Posterior cingulate gyrus (tissue), 11 donors: ENCODE measurements around the gene VCAN.

Source experiments
- DNase-seq, 10 donors: peaks; one replicate each; pipeline versions ENCODE4 v3.0.0 to v3.0.0-alpha.2; 2020 to 2021; ENCODE audit warnings: mixed read lengths in 3 of 10
- intact Hi-C: fragments of 100-400 bp; cut with DNase I; formaldehyde crosslinking; loops from one replicate; pipeline ENCODE4 v1.15.1; 2023

Gene VCAN

GRCh38 chr5:83471405-83472212 lies at the start of gene VCAN:
Gene VCAN (plus strand): TSS chr5:83471744. CDS start chr5:83483519, 11,775 bp downstream.
- DNase-seq, result peak; percentile 3 to 85 (median 28)
- intact Hi-C loops, result loop anchor here (5.0 kb wide), 3 partner anchors 91 to 1119 kb away; no protein-coding TSS in a partner anchor

GRCh38 chr5:83422284-83422683 lies 49.3 kb upstream of the VCAN start:
- intact Hi-C loops, result no loop called here

DNA sequence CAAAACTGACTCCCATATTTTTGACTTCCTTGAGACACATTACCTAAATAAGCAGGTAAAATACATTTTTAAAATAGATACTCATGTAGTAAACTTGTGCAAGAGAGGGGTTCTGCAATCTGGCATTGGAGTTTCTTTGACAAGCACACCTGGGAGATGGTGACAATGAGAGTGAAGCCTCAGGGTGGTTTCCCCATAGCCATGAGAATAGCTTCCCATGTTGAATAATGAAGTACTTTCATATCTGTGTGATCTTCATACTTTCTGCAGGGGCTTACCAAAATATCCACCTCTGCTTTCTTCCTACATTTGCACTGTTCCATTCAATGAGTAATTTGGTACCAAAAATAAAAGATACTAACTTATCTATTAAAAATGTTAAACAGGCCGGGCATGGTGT lies 44.7 kb upstream of the VCAN start:
- DNase-seq, result no peak
- intact Hi-C loops, result no loop called here

More at GRCh38 chr5:83422284-83422683, 49.3 kb upstream of the VCAN start:
- DNase-seq, result no peak

- no peak for DNase-seq
- intact Hi-C loops, result no loop called here
These were observed 43.4 kb upstream of the VCAN start for GRCh38 chr5:83428126-83428525.

GRCh38 chr5:83428890-83429289 lies 42.7 kb upstream of the VCAN start:
- DNase-seq, result no peak
- intact Hi-C loops, result no loop called here

- intact Hi-C loops, result loop anchor here (5.0 to 10.0 kb wide), 2 partner anchors 132 to 546 kb away; no protein-coding TSS in a partner anchor
- peak in 8 of 10 donors; percentile 23 to 92 (median 58) for DNase-seq
These were observed 41.2 kb upstream of the VCAN start for GRCh38 chr5:83430130-83431010.

DNA sequence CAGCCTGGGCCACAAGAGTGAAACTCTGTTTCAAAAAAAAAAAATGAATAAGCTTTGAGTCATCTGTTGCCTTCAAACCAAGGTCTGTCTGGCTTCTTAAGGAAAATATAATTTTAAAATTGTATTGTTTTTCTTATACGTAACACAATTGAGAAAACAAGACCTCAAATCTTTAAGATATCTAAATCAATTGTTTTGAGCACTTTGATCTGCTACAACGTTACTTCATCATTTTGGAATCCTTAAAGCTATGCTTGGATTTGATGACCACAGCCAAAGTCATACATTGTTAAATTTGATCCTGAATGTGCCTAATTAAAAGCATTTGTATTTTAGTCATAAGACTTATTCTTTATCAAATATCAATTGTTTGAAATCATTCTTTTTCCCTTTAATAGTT lies 37.7 kb upstream of the VCAN start:
- DNase-seq, result no peak
- intact Hi-C loops, result loop anchor here (5.0 to 10.0 kb wide), 2 partner anchors 128 to 549 kb away; no protein-coding TSS in a partner anchor

DNA sequence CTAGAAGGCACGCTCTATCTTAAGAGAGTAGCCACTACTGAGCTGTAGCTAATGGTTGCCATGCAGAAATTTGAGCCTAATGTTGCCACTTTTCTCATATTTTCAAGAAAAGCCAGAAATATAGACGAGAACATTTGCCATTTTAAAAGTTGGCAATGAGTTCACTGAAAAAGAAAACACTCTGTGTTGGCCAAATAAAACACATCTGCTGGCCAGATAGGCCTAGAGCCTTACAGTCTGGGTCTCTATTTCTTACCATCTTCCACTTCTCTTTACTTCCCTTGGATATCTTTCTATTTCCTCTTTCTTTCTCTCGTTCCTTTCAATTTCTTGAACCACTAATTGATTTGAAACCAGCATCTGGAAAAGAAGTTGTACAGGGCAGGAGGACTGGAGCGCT lies 36.6 kb upstream of the VCAN start:
- intact Hi-C loops, result loop anchor here (5.0 to 10.0 kb wide), 2 partner anchors 127 to 550 kb away; no protein-coding TSS in a partner anchor
- no peak for DNase-seq

GRCh38 chr5:83436276-83436675 lies 35.3 kb upstream of the VCAN start:
- no peak for DNase-seq
- intact Hi-C loops, result loop anchor here (10.0 kb wide), 1 partner anchor 551 kb away; no protein-coding TSS in a partner anchor

DNA sequence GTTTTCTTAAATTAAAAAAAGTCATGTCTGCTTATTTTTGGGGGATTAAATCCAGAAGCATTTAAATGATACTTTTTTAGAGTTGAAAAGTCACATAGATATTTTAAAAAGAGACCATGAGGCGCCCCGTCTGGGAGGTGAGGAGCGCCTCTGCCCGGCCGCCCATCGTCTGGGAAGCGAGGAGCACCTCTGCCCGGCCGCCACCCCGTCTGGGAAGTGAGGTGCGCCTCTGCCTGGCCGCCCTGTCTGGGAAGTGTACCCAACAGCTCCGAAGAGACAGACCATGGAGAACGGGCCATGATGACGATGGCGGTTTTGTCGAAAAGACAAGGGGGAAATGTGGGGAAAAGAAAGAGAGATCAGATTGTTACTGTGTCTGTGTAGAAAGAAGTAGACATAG lies 33.8 kb upstream of the VCAN start:
- peak in 2 of 10 donors; percentile 57 to 67 for DNase-seq
- intact Hi-C loops, result loop anchor here (10.0 kb wide), 1 partner anchor 553 kb away; no protein-coding TSS in a partner anchor

GRCh38 chr5:83440826-83441225 lies 30.7 kb upstream of the VCAN start:
- no peak for DNase-seq
- intact Hi-C loops, result no loop called here

DNA sequence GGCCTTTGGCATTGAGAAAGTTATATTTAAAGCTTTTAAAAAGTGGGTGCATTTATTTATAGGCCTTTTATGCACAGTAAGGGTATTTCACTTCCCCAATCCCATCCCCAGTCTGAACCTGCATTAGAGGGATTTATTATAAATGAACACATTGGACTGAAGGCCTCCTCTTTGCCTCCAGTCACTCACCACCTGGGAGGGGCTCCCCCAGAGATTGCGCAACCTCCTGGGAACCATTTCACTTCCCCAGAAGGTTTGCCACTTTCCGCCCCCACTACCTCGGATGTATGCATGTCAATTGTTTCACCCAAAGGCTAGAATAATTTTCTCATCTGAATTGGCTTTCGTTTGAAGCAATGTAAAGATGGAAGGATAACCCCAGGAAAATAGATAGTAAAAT lies 29.8 kb upstream of the VCAN start:
- no peak for DNase-seq
- intact Hi-C loops, result no loop called here

GRCh38 chr5:83443534-83443933 lies 28.0 kb upstream of the VCAN start:
- DNase-seq, result no peak
- intact Hi-C loops, result no loop called here

DNA sequence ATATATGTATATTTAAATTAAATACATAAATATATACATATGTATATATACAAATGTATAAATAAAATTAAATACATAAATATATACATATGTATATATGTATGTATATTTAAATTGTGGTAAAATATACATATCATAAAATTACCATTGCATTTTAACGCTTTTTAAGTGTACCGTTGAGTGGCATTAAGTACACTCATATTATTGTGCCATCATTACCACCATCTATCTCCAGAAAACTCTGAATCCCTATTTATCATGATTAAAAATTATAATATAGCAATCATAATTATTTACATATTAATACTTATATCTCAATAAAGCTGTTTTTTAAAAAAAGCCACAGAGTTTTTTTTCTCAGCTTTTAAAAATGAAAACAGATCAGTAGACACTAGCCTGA lies 27.1 kb upstream of the VCAN start:
- no peak for DNase-seq
- intact Hi-C loops, result no loop called here

DNA sequence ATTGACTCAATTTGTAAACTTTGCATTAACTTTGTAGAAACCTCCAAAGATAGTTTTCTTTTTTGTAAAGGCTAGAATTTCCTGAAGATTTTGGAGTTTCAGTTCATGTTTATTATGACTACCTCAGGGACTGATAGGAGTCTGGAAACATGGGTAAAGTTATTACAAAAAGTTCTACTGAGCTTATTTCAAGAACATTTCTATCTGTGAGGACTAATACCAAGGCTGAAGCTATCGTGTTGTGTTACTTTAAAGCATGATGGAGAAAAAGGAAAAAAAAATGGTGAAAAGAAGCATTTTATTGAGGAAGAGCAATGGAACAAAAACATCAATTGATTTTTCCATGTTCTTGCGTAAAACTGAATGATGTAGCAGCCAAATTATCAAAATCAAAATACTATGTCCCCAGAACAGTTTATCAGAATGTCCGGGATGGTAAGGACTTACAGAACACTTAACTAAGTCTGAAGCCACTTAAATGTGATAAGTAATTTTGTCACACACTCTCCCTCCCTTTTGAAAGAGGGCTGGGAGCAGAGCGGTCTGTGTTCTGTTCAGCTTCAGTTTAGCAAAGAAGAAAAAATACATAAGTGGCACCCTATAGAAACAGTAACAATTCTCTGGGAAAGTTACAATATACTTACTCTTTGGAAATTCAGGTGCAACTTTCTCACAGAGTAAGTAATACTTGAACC lies 25.1 kb upstream of the VCAN start:
- intact Hi-C loops, result no loop called here
- no peak for DNase-seq

DNA sequence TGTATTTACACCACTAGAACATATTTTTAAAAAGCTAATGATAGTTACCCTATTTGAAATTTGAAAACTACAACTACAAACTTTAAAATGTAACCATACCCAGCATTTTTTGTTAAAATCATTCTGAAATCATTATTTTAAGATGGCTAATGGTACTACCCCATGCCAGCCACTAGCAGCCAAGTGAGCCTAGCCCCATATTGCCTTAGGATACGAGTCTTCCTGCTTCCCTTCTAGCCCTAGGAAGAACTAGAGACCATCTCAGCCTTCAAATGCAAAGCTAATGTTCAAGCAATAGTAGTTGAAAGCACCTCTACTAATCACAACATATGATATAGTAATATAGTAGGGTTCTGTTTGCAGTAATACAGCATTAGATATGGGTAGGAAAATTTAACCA lies 24.0 kb upstream of the VCAN start:
- DNase-seq, result no peak
- intact Hi-C loops, result no loop called here

DNA sequence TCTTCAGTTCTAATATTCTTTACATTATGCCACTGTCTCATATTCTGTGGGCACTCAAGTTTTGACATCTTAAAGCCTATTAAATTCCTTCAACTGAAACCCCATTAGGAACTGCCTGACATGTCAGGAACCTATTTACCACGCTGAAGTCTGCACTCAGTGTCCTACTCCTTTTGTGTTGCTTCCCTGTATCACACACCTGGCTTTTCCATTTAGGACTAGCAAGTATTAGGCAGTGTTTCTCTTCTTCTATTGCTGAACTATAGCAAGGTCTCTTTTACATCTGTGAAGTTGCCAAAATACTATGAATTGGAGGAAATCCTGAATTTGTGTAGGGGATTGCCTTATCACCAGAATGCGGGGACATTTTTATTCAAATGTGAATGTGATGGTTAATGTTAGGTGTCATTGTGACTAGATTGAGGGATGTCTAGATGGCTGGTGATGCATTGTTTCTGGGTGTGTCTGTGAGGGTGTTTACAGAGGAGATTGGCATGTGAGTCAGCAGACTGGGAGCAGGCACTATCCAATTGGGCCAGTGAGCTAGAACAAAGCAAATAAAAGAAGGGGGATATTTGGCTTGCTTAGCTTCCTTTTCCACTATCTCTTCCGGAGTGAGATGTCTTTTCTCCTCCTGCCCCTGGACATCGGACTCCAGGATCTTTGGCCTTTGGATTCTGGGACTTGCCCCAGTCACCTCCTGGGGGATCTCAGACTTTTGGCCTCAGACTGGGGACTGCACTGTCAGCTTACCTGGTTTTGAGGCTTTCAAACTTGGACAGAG lies 21.2 kb upstream of the VCAN start:
- peak in 1 of 10 donors; percentile 23 for DNase-seq
- intact Hi-C loops, result no loop called here

DNA sequence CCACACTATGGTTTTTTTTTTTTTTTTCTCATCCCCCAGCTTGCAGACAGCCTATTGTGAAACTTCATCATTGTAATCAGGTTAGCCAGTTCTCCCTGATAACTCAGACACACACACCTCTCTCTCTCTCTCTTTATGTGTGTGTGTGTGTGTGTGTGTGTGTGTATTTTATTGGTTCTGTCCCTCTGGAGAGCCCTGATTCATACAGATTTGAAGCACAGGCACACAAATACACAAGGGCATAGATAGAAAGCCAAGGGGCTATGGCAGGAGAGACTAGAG lies 20.6 kb upstream of the VCAN start:
- DNase-seq, result no peak
- intact Hi-C loops, result no loop called here

DNA sequence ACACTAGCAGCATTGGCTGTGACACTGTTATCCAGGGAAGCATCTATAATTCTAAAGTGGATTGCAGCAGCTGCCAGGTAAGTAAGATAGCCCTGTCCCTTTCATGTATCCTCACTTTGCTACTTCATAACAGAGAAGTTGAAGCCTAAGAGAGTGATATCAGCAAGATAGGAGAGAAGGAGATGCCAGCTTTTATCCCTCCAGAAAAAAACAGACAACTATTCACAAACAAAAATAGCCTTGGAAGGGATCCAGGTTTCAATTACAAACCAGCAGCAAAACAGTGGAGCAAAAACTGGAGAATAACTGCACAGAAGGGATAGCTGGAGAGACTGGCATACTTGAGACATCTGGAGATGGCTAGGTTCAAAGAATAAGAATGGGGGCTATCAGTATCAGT lies 19.6 kb upstream of the VCAN start:
- intact Hi-C loops, result no loop called here
- no peak for DNase-seq

- no peak for DNase-seq
- intact Hi-C loops, result no loop called here
These were observed 17.6 kb upstream of the VCAN start for GRCh38 chr5:83453937-83454336.
